Measurements from ENCODE around the gene SLC8A1. TPM values are rescaled to one million over a fixed set of nuclear protein-coding genes. Genes with fewer than 3 reads are reported as not detected.
A peak's percentile ranks its signal among the peaks of the same experiment; 100 is the strongest.

SLC8A1 gene
- total RNA-seq, 4 donors from 2014 or later = 8.1 to 22.9 (median 9.3) TPM

- no peaks in the 10 kb centered on the region for H3K27me3 ChIP-seq
- H3K36me3 ChIP-seq = no peaks in the 10 kb centered on the region
- H3K27ac ChIP-seq = peak overlapping the region in 1 of 4 donors; percentile 2
- TF ChIP-seq CTCF (IDR thresholded peaks at IDR 0.05) (peak; percentile 29 to 44 (median 40)), EP300 (IDR thresholded peaks at IDR 0.05) (no peak)
- H3K4me1 ChIP-seq = peaks cover 0 to 20% (median 0%) of the 10 kb centered on the region in 4 donors
- no peak overlapping the region for H3K4me3 ChIP-seq
- H3K9me3 ChIP-seq = peaks cover 0 to 2% (median 0%) of the 10 kb centered on the region in 4 donors
- DNase-seq (ENCODE audit: low spot score in 2 of 2) = no peak
- WGBS, 2 donors = 27 to 35% methylated on average over 4 of the region's 4 CpGs
Observed at GRCh38 chr2:40488101-40488601, 36.3 kb upstream of the SLC8A1 start.

GRCh38 chr2:40487602-40488001 lies 35.7 kb upstream of the SLC8A1 start:
- TF ChIP-seq POLR2A (IDR thresholded peaks at IDR 0.05) (no peak), EP300 (IDR thresholded peaks at IDR 0.05) (no peak), CTCF (IDR thresholded peaks at IDR 0.05) (no peak)

GRCh38 chr2:40485854-40486253 lies 34.0 kb upstream of the SLC8A1 start:
- peaks cover 0 to 2% (median 0%) of the 10 kb centered on the region in 4 donors for H3K9me3 ChIP-seq
- TF ChIP-seq CTCF (IDR thresholded peaks at IDR 0.05) = no peak
- TF ChIP-seq EP300 (IDR thresholded peaks at IDR 0.05) = no peak
- TF ChIP-seq POLR2A (IDR thresholded peaks at IDR 0.05) = no peak
- H3K4me1 ChIP-seq = peaks cover 0 to 20% (median 0%) of the 10 kb centered on the region in 4 donors
- H3K27ac ChIP-seq = no peak overlapping the region
- no peaks in the 10 kb centered on the region for H3K36me3 ChIP-seq
- 72 to 79% methylated on average over 3 of the region's 3 CpGs for WGBS, 2 donors
- H3K4me3 ChIP-seq = no peak overlapping the region
- H3K27me3 ChIP-seq = no peaks in the 10 kb centered on the region
- no peak for DNase-seq (ENCODE audit: low spot score in 2 of 2)

More at GRCh38 chr2:40487602-40488001, 35.7 kb upstream of the SLC8A1 start:
- Histone ChIP-seq H3K27ac (peak overlapping the region in 2 of 4 donors; percentile 2), H3K9me3 (peaks cover 0 to 2% (median 0%) of the 10 kb centered on the region in 4 donors), H3K27me3 (no peaks in the 10 kb centered on the region), H3K4me1 (peaks cover 0 to 20% (median 0%) of the 10 kb centered on the region in 4 donors), H3K36me3 (no peaks in the 10 kb centered on the region), H3K4me3 (no peak overlapping the region)
- no peak for DNase-seq (ENCODE audit: low spot score in 2 of 2)
- WGBS, 2 donors = 68 to 79% methylated on average over 2 of the region's 2 CpGs

- 73 to 81% methylated on average over 2 of the region's 2 CpGs for WGBS, 2 donors
- Histone ChIP-seq H3K4me1 (peaks cover 0 to 20% (median 0%) of the 10 kb centered on the region in 4 donors), H3K9me3 (peaks cover 0 to 2% (median 0%) of the 10 kb centered on the region in 4 donors)
Observed at GRCh38 chr2:40485318-40485717, 33.4 kb upstream of the SLC8A1 start.

More at GRCh38 chr2:40485318-40485717, 33.4 kb upstream of the SLC8A1 start:
- no peak for DNase-seq (ENCODE audit: low spot score in 2 of 2)
- H3K36me3 ChIP-seq = no peaks in the 10 kb centered on the region
- H3K27me3 ChIP-seq = no peaks in the 10 kb centered on the region
- no peak overlapping the region for H3K4me3 ChIP-seq
- TF ChIP-seq CTCF (IDR thresholded peaks at IDR 0.05) (no peak), POLR2A (IDR thresholded peaks at IDR 0.05) (no peak), EP300 (IDR thresholded peaks at IDR 0.05) (no peak)
- no peak overlapping the region for H3K27ac ChIP-seq

Data from tibial nerve (tissue), 4 donors.